GM20000 (cell line): Measurements from ENCODE around the gene LILRA5.

Source experiments
- DNase-seq: peaks from one replicate; pipeline ENCODE4 v3.0.0; 2012; ENCODE audit warnings: low spot score
- CTCF ChIP-seq: IDR thresholded peaks from 2 replicates; pipeline ENCODE4 v1.5.1; 2012; ENCODE audit warnings: mild to moderate bottlenecking, control low read depth; ENCODE audit errors: extremely low read depth, missing control alignments

Gene LILRA5

GRCh38 chr19:54352546-54352945, 39.6 kb upstream of the LILRA5 start:
- no peak for DNase-seq
- TF ChIP-seq CTCF = no peak

- no peak for DNase-seq
- TF ChIP-seq CTCF = no peak
Measured at GRCh38 chr19:54352041-54352440, 39.1 kb upstream of the LILRA5 start.

- DNase-seq = no peak
- TF ChIP-seq CTCF = no peak
Measured at GRCh38 chr19:54351474-54351873, 38.5 kb upstream of the LILRA5 start.

DNA sequence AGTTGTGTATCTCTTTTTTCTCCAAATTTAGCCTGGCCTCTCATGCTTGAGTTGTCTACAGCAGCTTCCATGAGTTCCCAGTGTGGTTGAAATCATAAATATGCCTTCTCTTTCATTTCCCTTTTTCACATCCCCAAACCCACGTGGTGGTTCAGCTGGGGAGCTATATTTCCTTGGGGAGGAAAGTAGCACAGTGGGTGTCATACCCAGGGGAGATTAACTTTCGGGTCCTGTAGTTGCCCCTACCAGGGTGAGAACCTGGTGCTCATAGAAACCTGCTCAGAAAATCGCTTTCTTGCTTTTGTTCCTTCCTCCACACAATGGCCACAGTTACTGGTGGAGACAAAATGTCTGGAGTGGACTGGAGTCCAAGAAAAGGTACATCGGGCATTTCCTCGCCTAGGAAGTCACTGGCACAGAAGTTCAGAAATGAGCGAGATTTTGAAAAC, 33.0 kb upstream of the LILRA5 start:
- no peak for TF ChIP-seq CTCF
- DNase-seq = no peak

- DNase-seq = no peak
- no peak for TF ChIP-seq CTCF
Measured at GRCh38 chr19:54343868-54344267, 30.9 kb upstream of the LILRA5 start.

DNA sequence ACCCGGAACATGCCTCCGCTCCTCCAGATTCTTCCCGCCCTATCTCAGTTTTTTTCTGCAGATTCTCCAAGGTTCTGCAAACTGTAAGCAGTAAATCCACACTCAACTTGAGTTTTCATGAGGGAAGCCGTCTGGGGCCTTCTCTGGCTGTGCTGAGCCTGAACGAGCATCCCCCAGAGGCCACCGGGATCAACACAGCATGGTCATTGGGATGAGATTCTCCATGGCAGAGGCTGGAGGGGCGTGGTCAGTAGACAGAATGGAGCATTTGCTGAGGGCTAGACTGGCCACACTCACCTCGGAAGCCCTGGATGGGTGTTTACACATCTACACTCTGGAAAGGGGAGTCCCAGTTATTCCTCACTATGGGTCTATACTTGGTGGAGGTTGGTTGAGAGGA, 28.3 kb upstream of the LILRA5 start:
- no peak for TF ChIP-seq CTCF

GRCh38 chr19:54339646-54340358, 26.8 kb upstream of the LILRA5 start:
- TF ChIP-seq CTCF = no peak
- DNase-seq = no peak

More for the DNA sequence above, 28.3 kb upstream of the LILRA5 start:
- no peak for DNase-seq
